WERI-Rb-1 (cell line): ENCODE results near the gene B4GALT5.

ENCODE experiments used
- DNase-seq: peaks from one replicate; pipeline ENCODE4 v3.0.0-alpha.2; 2020
- H3K27ac ChIP-seq: fragments of 250-450 bp; sonication (Bioruptor Pico); 2 replicates; pipeline ENCODE4 v1.5.1; 2020; ENCODE audit warnings: mild to moderate bottlenecking, moderate library complexity
- H3K27me3 ChIP-seq: fragments of 250-450 bp; sonication (Bioruptor Pico); 2 replicates; pipeline ENCODE4 v1.5.1; 2021; ENCODE audit warnings: mild to moderate bottlenecking, low read depth, moderate library complexity; ENCODE audit not compliant: insufficient read depth, severe bottlenecking
- H3K36me3 ChIP-seq: fragments of 250-450 bp; sonication (Bioruptor Pico); 2 replicates; pipeline ENCODE4 v1.5.1; 2020; ENCODE audit warnings: mild to moderate bottlenecking, moderate library complexity
- H3K4me3 ChIP-seq: 2 replicates; pipeline ENCODE4 v1.5.1; 2011; ENCODE audit warnings: low read depth, mild to moderate bottlenecking, control low read depth, low read length
- H3K9me3 ChIP-seq: fragments of 250-450 bp; sonication (Bioruptor Pico); 2 replicates; pipeline ENCODE4 v1.5.1; 2021; ENCODE audit warnings: mild to moderate bottlenecking, moderate library complexity; ENCODE audit not compliant: severe bottlenecking
- CTCF ChIP-seq: IDR thresholded peaks from 2 replicates; pipeline ENCODE4 v1.5.1; 2011; ENCODE audit warnings: low read depth, mild to moderate bottlenecking, control low read depth, inconsistent platforms, low read length

Gene B4GALT5

GRCh38 chr20:49696594-49696993 is 17.1 kb downstream of the B4GALT5 start:
- no peak for DNase-seq
- TF ChIP-seq CTCF, result no peak
- Histone ChIP-seq H3K27me3 (no peaks in the 10 kb centered on the region), H3K4me3 (no peak overlapping the region), H3K9me3 (no peaks in the 10 kb centered on the region), H3K27ac (no peak overlapping the region), H3K36me3 (no peaks in the 10 kb centered on the region)

GRCh38 chr20:49695830-49696229 is 17.8 kb downstream of the B4GALT5 start:
- H3K9me3 ChIP-seq, result no peaks in the 10 kb centered on the region
- TF ChIP-seq CTCF, result no peak
- no peak overlapping the region for H3K27ac ChIP-seq
- H3K4me3 ChIP-seq, result no peak overlapping the region
- no peak for DNase-seq
- no peaks in the 10 kb centered on the region for H3K36me3 ChIP-seq
- H3K27me3 ChIP-seq, result no peaks in the 10 kb centered on the region

GRCh38 chr20:49694450-49695071 is 19.1 kb downstream of the B4GALT5 start:
- Histone ChIP-seq H3K4me3 (no peak overlapping the region), H3K9me3 (no peaks in the 10 kb centered on the region), H3K36me3 (no peaks in the 10 kb centered on the region), H3K27ac (no peak overlapping the region), H3K27me3 (no peaks in the 10 kb centered on the region)
- TF ChIP-seq CTCF, result no peak
- DNase-seq, result no peak

GRCh38 chr20:49693435-49694171 is 20.1 kb downstream of the B4GALT5 start:
- no peaks in the 10 kb centered on the region for H3K36me3 ChIP-seq
- no peak overlapping the region for H3K27ac ChIP-seq
- TF ChIP-seq CTCF, result no peak
- H3K4me3 ChIP-seq, result no peak overlapping the region
- H3K9me3 ChIP-seq, result no peaks in the 10 kb centered on the region
- H3K27me3 ChIP-seq, result no peaks in the 10 kb centered on the region
- no peak for DNase-seq

GRCh38 chr20:49692941-49693340 is 20.7 kb downstream of the B4GALT5 start:
- DNase-seq, result no peak
- no peak overlapping the region for H3K27ac ChIP-seq

More at GRCh38 chr20:49692941-49693340, 20.7 kb downstream of the B4GALT5 start:
- H3K4me3 ChIP-seq, result no peak overlapping the region
- no peaks in the 10 kb centered on the region for H3K36me3 ChIP-seq
- H3K9me3 ChIP-seq, result no peaks in the 10 kb centered on the region
- H3K27me3 ChIP-seq, result no peaks in the 10 kb centered on the region
- no peak for TF ChIP-seq CTCF
